AG04450 (cell line): ENCODE data around the gene KLHL7. TPM values are rescaled to one million over a fixed set of nuclear protein-coding genes. Genes with fewer than 3 reads are reported as not detected.

Source experiments
- CTCF ChIA-PET: fragments of 300-600, 350-600 bp; formaldehyde crosslinking; extraction: SDS; loops from one replicate; lab custom pipeline; 2022; ENCODE audit warnings: antibody characterized with exemption, inconsistent platforms; lab: Charles Lee
- POLR2A ChIA-PET: fragments of 350-600 bp; formaldehyde crosslinking; extraction: SDS; loops from one replicate; lab custom pipeline; 2021; ENCODE audit warnings: antibody characterized with exemption, inconsistent platforms; lab: Yijun Ruan, JAX
- DNase-seq: peaks from one replicate; pipeline ENCODE4 v3.0.0-alpha.2; 2011; ENCODE audit warnings: low read depth, low spot score
- H3K27ac ChIP-seq: one replicate; pipeline ENCODE4 v1.5.1; 2012; ENCODE audit warnings: low read depth, low read length, control low read depth
- H3K27me3 ChIP-seq: one replicate; pipeline ENCODE4 v1.6.0; 2012; ENCODE audit warnings: low read length; ENCODE audit not compliant: control insufficient read depth, insufficient read depth
- H3K4me3 ChIP-seq: 2 replicates; pipeline ENCODE4 v1.5.1; 2011; ENCODE audit warnings: mild to moderate bottlenecking, low read depth, low read length, control low read depth
- H3K9me3 ChIP-seq: 2 replicates; pipeline ENCODE4 v1.5.1; 2012; ENCODE audit warnings: low read length; ENCODE audit not compliant: control insufficient read depth, insufficient read depth
- polyA plus RNA-seq: library from polyadenylated mRNA; depleted of rRNA; stranded (reverse); fragments of >200 nt; gene quantifications from 2 replicates; pipeline ENCODE4 v1.2.3, GENCODE V29; 2011
- TF ChIP-seq, protein P1 (sequence below): IDR thresholded peaks from 2 replicates; pipeline ENCODE4 v1.5.1; 2011; ENCODE audit warnings: low read depth, low read length, control low read depth, inconsistent platforms

Gene KLHL7
- polyA plus RNA-seq, 1 experiment, result 53.7 TPM

DNA sequence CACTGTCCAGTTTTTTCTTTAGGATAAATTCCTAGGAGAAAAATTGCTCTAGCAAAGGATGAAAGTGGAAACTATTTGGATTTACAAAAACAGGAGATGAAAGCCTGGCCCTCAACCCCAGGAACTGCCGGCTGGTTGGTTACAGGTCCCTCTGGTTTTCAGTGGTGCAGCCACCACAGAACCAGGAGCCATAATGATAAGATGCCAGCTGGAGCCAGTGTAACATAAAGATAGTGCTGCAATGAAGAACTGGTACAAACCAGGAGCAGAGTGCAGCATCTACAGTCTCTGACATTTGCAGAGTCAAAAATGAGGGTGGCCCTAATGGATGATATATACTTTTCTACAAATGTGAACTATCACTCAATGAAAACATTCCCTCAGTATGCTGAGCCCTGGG is 55.9 kb downstream of the KLHL7 start:
- H3K27ac ChIP-seq, result no peak overlapping the region
- CTCF ChIA-PET, result no interaction called here
- H3K27me3 ChIP-seq, result no peaks in the 10 kb centered on the region
- no peaks in the 10 kb centered on the region for H3K9me3 ChIP-seq
- no peak for DNase-seq
- POLR2A ChIA-PET, result no interaction called here
- TF ChIP-seq, protein P1, sequence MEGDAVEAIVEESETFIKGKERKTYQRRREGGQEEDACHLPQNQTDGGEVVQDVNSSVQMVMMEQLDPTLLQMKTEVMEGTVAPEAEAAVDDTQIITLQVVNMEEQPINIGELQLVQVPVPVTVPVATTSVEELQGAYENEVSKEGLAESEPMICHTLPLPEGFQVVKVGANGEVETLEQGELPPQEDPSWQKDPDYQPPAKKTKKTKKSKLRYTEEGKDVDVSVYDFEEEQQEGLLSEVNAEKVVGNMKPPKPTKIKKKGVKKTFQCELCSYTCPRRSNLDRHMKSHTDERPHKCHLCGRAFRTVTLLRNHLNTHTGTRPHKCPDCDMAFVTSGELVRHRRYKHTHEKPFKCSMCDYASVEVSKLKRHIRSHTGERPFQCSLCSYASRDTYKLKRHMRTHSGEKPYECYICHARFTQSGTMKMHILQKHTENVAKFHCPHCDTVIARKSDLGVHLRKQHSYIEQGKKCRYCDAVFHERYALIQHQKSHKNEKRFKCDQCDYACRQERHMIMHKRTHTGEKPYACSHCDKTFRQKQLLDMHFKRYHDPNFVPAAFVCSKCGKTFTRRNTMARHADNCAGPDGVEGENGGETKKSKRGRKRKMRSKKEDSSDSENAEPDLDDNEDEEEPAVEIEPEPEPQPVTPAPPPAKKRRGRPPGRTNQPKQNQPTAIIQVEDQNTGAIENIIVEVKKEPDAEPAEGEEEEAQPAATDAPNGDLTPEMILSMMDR, result no peak
- no peak overlapping the region for H3K4me3 ChIP-seq

DNA sequence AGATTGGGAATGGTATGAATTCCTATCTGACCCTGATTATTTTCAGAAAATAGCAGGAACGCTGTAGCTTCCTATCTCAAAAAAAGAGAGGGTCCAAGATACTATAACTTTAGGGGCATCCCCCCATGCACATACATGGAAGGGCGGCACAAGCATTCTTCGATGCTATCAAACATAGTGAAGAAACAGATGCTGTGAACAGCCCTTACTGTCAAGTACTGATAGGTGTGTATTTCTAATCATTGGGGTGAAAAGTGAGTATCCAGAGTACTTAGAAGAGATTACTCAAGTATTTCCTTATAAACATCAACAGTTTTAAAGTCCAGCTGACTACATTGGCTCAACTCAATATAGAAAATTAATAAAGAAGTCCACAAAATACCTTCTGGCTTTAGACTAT is 59.3 kb downstream of the KLHL7 start:
- Histone ChIP-seq H3K27me3 (no peaks in the 10 kb centered on the region), H3K9me3 (no peaks in the 10 kb centered on the region), H3K4me3 (no peak overlapping the region), H3K27ac (no peak overlapping the region)
- TF ChIP-seq, protein P1, result no peak
- ChIA-PET CTCF (interaction anchor here (1.1 to 1.5 kb wide), 3 partner anchors 21 to 109 kb away, joined by 3 to 8 read pairs (median 3); no protein-coding TSS in a partner anchor), POLR2A (no interaction called here)
- no peak for DNase-seq

DNA sequence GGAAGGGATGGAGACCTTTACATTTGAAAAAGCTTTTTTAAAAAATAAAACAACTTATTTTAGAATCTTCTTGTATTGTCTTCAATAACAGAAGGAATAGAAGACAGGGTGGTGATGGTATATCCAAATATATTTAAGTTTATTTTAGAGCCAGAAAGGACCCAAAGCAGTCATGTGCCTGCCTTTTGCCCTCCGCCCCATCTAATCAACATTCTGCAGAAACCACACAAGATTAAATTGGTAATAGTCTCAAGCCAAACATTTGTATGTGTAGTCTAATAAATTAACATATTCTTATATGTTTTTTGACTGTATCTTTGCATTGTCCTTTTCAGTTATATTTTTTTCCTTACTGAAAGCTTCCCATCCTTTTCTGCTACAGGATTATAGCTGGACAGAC is 59.7 kb downstream of the KLHL7 start:
- CTCF ChIA-PET, result interaction anchor here (1.0 to 1.5 kb wide), 3 partner anchors 8 to 109 kb away, joined by 3 to 8 read pairs (median 3); no protein-coding TSS in a partner anchor
- no peak overlapping the region for H3K4me3 ChIP-seq

DNA sequence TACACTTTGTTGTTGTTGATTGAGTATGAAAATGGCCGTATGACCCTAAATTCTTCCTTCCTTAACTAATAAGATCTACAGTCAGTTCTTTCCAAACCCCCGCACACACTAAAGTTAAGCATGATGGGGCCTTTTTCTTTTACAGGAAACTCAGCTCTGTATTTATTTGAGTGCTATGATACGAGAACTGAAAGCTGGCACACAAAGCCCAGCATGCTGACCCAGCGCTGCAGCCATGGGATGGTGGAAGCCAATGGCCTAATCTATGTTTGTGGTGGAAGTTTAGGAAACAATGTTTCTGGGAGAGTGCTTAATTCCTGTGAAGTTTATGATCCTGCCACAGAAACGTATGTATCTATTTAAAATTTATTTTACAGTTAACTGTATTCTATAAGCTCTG is 62.1 kb downstream of the KLHL7 start:
- ChIA-PET CTCF (interaction anchor here (0.6 to 1.0 kb wide), 2 partner anchors 16 to 439 kb away, joined by 3 to 14 read pairs; no protein-coding TSS in a partner anchor), POLR2A (no interaction called here)
- Histone ChIP-seq H3K4me3 (no peak overlapping the region), H3K9me3 (no peaks in the 10 kb centered on the region), H3K27ac (no peak overlapping the region), H3K27me3 (no peaks in the 10 kb centered on the region)
- DNase-seq, result no peak
- TF ChIP-seq, protein P1, result no peak

More for the DNA sequence above, 59.7 kb downstream of the KLHL7 start:
- POLR2A ChIA-PET, result no interaction called here
- DNase-seq, result no peak
- no peaks in the 10 kb centered on the region for H3K9me3 ChIP-seq
- no peak overlapping the region for H3K27ac ChIP-seq
- TF ChIP-seq, protein P1, result no peak
- no peaks in the 10 kb centered on the region for H3K27me3 ChIP-seq

DNA sequence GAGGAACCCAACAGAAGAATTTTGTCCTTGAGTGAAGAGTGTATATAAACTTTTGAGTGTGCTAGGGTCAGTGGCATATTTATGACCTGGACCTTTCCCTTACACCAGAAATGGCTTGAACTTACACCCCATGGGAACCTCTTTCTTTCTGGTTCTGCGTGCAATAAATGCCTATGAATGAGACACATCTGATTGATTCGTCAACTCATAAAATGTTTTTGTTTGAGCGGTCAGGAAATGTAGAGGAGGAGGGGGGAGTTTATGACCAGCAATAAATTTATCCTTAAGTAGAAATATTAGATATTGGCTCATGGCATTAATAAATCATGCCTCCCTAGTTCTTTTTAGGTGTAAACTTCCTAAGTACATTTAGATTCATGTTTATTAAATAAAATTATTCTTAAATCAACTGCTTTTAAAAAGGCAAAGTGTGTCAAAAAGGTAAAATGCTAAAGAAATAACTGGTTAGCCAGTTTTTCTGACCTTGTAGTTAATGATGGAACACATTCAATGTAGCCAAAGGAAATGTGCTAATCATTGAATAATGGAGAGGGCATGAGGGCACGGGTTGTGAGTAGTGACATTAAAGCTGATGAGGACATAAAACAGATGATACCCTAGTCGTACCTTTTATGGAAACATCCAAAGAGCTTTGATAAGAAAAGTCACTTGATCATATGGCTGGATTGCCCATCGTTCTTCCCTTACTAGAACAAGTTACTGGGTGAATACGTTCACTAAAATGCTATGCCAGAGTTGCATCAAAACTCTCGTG is 62.7 kb downstream of the KLHL7 start:
- CTCF ChIA-PET, result interaction anchor here (0.6 to 1.0 kb wide), 3 partner anchors 15 to 440 kb away, joined by 3 to 14 read pairs (median 6); no protein-coding TSS in a partner anchor
- no peaks in the 10 kb centered on the region for H3K27me3 ChIP-seq
- no peak for DNase-seq

More for the DNA sequence above, 62.7 kb downstream of the KLHL7 start:
- TF ChIP-seq, protein P1, result no peak
- Histone ChIP-seq H3K27ac (no peak overlapping the region), H3K4me3 (no peak overlapping the region), H3K9me3 (no peaks in the 10 kb centered on the region)
- POLR2A ChIA-PET, result no interaction called here
